T-helper 2 cell treated with Interferon-gamma antibody and Interleukin-4, amounts not matched to agents 5 μg/mL and 100 μg/mL, for 36 hours (primary cell): ENCODE results near the gene OSBPL6.
"Not testable (repeated sequence)": the region's sequence is repeated elsewhere in the genome, so short reads cannot be mapped to it uniquely, and the experiment has no call there.

Experiments
- DNase-seq: peaks from one replicate; pipeline ENCODE4 v3.0.0; 2021; ENCODE audit warnings: low spot score
- H3K27ac Mint-ChIP-seq: one replicate; pipeline ENCODE4 v1.8.0; 2021; ENCODE audit warnings: mild to moderate bottlenecking, mixed read lengths
- H3K27me3 Mint-ChIP-seq: one replicate; pipeline ENCODE4 v1.8.0; 2021; ENCODE audit warnings: low read depth, mixed read lengths
- H3K36me3 Mint-ChIP-seq: one replicate; pipeline ENCODE4 v1.8.0; 2021; ENCODE audit warnings: low read depth, mixed read lengths
- H3K4me1 Mint-ChIP-seq: one replicate; pipeline ENCODE4 v1.8.0; 2021; ENCODE audit warnings: low read depth, mixed read lengths
- H3K4me3 Mint-ChIP-seq: one replicate; pipeline ENCODE4 v1.8.0; 2022; ENCODE audit warnings: mild to moderate bottlenecking, moderate library complexity, mixed read lengths
- H3K9me3 Mint-ChIP-seq: one replicate; pipeline ENCODE4 v1.8.0; 2021; ENCODE audit warnings: mixed read lengths

Gene OSBPL6

GRCh38 chr2:178193823-178194599 lies at the start of gene OSBPL6:
Gene OSBPL6, plus strand, starts transcription at chr2:178194512. Its CDS starts 111,673 bp downstream, at chr2:178306185.
- Mint-ChIP-seq H3K36me3 (no peaks in the 10 kb centered on the region), H3K4me3 (peak within 1 kb of the TSS; percentile 76), H3K27me3 (peaks cover 59% of the 10 kb centered on the region), H3K9me3 (no peaks in the 10 kb centered on the region), H3K27ac (no peak within 1 kb of the TSS), H3K4me1 (peaks cover 17% of the 10 kb centered on the region)
- peak; percentile 82 for DNase-seq

DNA sequence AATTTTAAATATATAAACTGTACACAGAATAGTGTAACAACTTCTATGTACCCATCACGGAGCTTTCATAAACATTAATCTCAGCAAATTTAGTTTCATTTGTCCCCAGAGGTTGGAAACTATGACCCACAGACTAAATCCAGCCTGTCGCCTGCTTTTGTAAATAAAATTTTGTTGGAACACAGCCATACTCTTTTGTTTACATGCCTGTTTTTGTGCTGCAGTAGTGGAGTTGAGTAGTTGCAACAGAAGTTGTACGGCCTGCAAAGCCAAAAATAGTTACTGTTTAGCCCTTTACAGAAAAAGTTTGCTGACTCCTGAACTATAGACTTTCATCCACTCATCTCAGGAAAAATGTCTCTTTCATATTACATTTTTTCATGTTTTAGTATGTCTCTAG lies 42.3 kb upstream of the OSBPL6 start:
- Mint-ChIP-seq H3K4me3 (no peak overlapping the region), H3K36me3 (no peaks in the 10 kb centered on the region), H3K27ac (no peak overlapping the region), H3K4me1 (no peaks in the 10 kb centered on the region), H3K27me3 (peaks cover 8% of the 10 kb centered on the region), H3K9me3 (no peaks in the 10 kb centered on the region)
- DNase-seq = no peak

DNA sequence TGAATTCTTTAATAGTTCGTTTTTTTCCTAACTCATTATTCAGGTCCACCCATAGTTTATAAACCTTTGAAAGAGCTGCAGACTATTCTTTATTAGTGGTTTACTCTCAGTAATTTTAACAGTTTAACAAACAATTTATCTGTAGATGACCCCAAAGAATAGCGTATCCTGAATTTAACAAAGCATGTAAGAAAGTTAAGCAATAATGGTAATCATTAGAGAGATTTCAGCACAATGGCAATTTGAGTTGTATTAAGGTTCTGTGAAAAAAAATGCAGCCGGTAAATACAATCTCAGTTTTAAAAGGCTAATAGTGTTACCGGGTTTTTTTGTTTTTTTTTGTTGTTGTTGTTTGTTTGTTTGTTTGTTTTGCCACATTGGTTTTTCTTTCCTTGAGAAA lies 41.8 kb upstream of the OSBPL6 start:
- no peak for DNase-seq
- no peaks in the 10 kb centered on the region for H3K4me1 Mint-ChIP-seq
- H3K4me3 Mint-ChIP-seq = no peak overlapping the region
- H3K9me3 Mint-ChIP-seq = no peaks in the 10 kb centered on the region
- no peaks in the 10 kb centered on the region for H3K36me3 Mint-ChIP-seq
- peaks cover 8% of the 10 kb centered on the region for H3K27me3 Mint-ChIP-seq
- H3K27ac Mint-ChIP-seq = no peak overlapping the region

GRCh38 chr2:178152977-178153376 lies 41.3 kb upstream of the OSBPL6 start:
- Mint-ChIP-seq H3K36me3 (no peaks in the 10 kb centered on the region), H3K27me3 (peaks cover 5% of the 10 kb centered on the region), H3K27ac (no peak overlapping the region), H3K9me3 (no peaks in the 10 kb centered on the region), H3K4me3 (no peak overlapping the region), H3K4me1 (no peaks in the 10 kb centered on the region)
- DNase-seq = no peak

DNA sequence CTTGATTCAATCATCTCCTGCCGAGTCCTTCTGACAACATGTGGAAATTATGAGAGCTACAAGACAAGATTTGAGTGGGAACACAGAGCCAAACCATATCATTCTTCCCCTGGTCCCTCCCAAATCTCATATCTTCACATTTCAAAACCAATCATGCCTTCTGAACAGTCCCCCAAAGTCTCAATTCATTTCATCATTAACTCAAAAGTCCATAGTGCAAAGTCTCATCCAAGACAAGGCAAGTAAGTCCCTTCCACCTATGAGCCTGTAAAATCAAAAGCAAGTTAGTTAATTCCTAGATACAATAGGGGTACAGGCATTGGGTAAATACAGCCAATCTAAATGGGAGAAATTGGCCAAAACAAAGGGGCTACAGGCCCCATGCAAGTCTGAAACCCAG lies 40.4 kb upstream of the OSBPL6 start:
- H3K27ac Mint-ChIP-seq, H3K36me3 Mint-ChIP-seq, H3K4me3 Mint-ChIP-seq, H3K27me3 Mint-ChIP-seq, H3K9me3 Mint-ChIP-seq, DNase-seq, H3K4me1 Mint-ChIP-seq: not testable (repeated sequence)

DNA sequence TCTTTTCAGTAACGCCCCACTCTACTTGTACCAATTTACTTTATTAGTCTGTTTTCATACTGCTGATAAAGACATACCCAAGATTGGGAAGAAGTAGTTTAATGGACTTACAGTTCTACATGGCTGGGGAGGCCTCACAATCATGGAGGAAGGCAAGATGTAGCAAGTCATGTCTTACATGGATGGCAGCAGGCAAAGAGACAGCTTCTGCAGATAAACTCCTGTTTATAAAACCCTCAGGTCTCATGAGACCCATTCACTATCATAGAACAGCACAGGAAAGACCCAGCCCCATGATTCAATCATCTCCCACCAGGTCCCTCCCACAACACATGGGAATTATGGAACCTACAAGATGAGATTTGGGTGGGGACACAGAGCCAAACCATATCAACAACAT lies 38.8 kb upstream of the OSBPL6 start:
- no peaks in the 10 kb centered on the region for H3K36me3 Mint-ChIP-seq
- no peak overlapping the region for H3K4me3 Mint-ChIP-seq
- H3K4me1 Mint-ChIP-seq = no peaks in the 10 kb centered on the region
- H3K27ac Mint-ChIP-seq = no peak overlapping the region
- no peak for DNase-seq
- H3K9me3 Mint-ChIP-seq = no peaks in the 10 kb centered on the region
- H3K27me3 Mint-ChIP-seq = peaks cover 9% of the 10 kb centered on the region

GRCh38 chr2:178157574-178157973 lies 36.7 kb upstream of the OSBPL6 start:
- H3K9me3 Mint-ChIP-seq = no peaks in the 10 kb centered on the region
- no peaks in the 10 kb centered on the region for H3K36me3 Mint-ChIP-seq
- no peak for DNase-seq
- no peak overlapping the region for H3K27ac Mint-ChIP-seq
- H3K4me3 Mint-ChIP-seq = no peak overlapping the region
- no peaks in the 10 kb centered on the region for H3K4me1 Mint-ChIP-seq
- H3K27me3 Mint-ChIP-seq = peaks cover 14% of the 10 kb centered on the region

GRCh38 chr2:178159966-178160365 lies 34.3 kb upstream of the OSBPL6 start:
- no peaks in the 10 kb centered on the region for H3K4me1 Mint-ChIP-seq
- no peak for DNase-seq
- no peak overlapping the region for H3K4me3 Mint-ChIP-seq
- H3K9me3 Mint-ChIP-seq = no peaks in the 10 kb centered on the region
- H3K27me3 Mint-ChIP-seq = peaks cover 14% of the 10 kb centered on the region
- H3K27ac Mint-ChIP-seq = no peak overlapping the region
- no peaks in the 10 kb centered on the region for H3K36me3 Mint-ChIP-seq

DNA sequence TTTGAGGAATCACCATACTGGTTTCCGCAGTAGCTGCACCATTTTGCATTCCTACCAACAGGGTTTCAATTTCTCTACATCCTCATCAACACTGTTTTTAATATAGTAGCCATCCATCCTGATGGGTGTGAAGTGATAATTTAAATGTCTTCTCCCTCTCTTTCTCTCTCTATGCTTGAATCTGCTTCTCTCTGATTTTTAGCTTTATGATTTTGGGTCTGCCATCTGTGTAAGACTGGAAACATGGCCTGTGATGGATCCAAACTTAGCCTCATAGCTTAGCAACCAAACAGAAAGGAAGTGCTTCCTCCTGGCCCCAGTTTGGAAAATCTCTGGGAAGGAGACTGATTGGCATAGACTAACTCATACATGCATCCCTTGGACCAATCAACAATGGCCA lies 33.7 kb upstream of the OSBPL6 start:
- H3K4me3 Mint-ChIP-seq = no peak overlapping the region
- no peaks in the 10 kb centered on the region for H3K36me3 Mint-ChIP-seq
- DNase-seq = no peak
- no peaks in the 10 kb centered on the region for H3K4me1 Mint-ChIP-seq
- H3K27me3 Mint-ChIP-seq = peaks cover 10% of the 10 kb centered on the region
- H3K27ac Mint-ChIP-seq = no peak overlapping the region
- no peaks in the 10 kb centered on the region for H3K9me3 Mint-ChIP-seq

DNA sequence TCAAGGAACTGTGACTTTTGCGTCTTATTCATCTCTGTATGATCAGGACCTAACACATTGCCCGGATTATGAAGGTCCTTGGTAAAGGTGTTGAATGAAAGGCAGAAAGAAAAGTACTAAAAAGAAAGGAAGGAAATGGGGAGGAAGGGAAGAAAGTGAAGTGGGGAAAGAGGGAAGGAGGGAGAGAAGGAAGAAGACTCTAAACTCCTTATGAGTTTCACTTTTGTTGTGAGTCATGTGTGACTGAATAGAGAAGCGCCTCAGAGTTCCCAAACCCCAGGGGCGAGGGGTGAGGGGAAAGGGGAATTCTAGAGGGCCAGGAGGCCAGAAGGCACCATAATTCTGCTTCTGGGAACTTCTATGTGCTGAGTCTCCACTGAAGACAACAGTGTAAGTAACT lies 30.9 kb upstream of the OSBPL6 start:
- no peaks in the 10 kb centered on the region for H3K36me3 Mint-ChIP-seq
- H3K4me3 Mint-ChIP-seq = no peak overlapping the region
- peaks cover 10% of the 10 kb centered on the region for H3K27me3 Mint-ChIP-seq
- no peaks in the 10 kb centered on the region for H3K4me1 Mint-ChIP-seq
- H3K9me3 Mint-ChIP-seq = no peaks in the 10 kb centered on the region
- H3K27ac Mint-ChIP-seq = no peak overlapping the region
- no peak for DNase-seq

GRCh38 chr2:178163911-178164310 lies 30.4 kb upstream of the OSBPL6 start:
- no peaks in the 10 kb centered on the region for H3K36me3 Mint-ChIP-seq
- H3K27me3 Mint-ChIP-seq = peaks cover 10% of the 10 kb centered on the region
- H3K4me3 Mint-ChIP-seq = no peak overlapping the region
- H3K4me1 Mint-ChIP-seq = no peaks in the 10 kb centered on the region
- no peak overlapping the region for H3K27ac Mint-ChIP-seq
- no peak for DNase-seq
- no peaks in the 10 kb centered on the region for H3K9me3 Mint-ChIP-seq

GRCh38 chr2:178173657-178174056 lies 20.7 kb upstream of the OSBPL6 start:
- Mint-ChIP-seq H3K4me1 (no peaks in the 10 kb centered on the region), H3K27ac (no peak overlapping the region)

DNA sequence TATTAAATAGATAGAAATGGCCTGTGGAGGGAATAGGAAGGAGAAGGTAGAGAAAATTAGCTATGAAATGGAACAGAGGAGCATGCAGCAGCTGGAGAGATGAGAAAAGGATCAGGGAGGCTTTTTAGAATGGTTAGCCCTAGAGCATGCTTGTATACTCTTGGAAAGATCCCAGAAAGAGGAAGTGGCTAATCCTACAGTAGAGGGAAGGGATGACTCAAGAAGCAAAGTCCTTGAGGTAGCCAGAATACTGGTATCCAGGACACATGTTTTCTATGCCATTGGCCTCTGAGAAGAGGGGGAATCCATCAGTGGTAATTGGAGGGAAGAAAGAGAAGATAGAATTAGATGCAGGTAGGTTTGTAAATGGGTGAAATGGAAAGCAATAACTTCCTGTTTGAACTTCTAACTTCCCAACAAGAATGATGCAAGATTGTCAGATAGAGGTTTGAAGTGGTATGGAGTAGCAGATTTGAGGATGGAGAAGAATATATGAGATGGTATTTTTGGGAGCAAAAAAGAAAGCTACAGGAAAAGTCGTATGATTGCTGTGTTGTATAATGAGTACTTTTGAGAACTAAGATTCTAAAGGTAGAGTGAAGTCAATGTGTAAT lies 17.1 kb upstream of the OSBPL6 start:
- Mint-ChIP-seq H3K4me1 (no peaks in the 10 kb centered on the region), H3K4me3 (no peak overlapping the region), H3K27ac (no peak overlapping the region), H3K9me3 (no peaks in the 10 kb centered on the region), H3K27me3 (peaks cover 15% of the 10 kb centered on the region), H3K36me3 (no peaks in the 10 kb centered on the region)
- DNase-seq = no peak

More at GRCh38 chr2:178173657-178174056, 20.7 kb upstream of the OSBPL6 start:
- H3K9me3 Mint-ChIP-seq = no peaks in the 10 kb centered on the region
- H3K27me3 Mint-ChIP-seq = peaks cover 15% of the 10 kb centered on the region
- DNase-seq = no peak
- no peak overlapping the region for H3K4me3 Mint-ChIP-seq
- no peaks in the 10 kb centered on the region for H3K36me3 Mint-ChIP-seq

DNA sequence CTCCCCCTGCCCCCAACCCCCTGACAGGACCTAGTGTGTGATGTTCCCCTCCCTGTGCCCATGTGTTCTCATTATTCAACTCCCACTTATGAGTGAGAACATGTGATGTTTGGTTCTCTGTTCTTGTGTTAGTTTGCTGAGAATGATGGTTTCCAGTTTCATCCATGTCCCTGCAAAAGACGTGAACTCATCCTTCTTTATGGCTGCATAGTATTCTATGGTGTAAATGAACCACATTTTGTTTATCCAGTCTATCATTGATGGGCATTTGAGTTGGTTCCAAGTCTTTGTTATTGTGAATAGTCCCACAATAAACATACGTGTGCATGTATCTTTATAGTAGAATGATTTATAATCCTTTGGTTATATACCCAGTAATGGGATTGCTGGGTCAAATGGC lies 13.7 kb upstream of the OSBPL6 start:
- H3K36me3 Mint-ChIP-seq, H3K9me3 Mint-ChIP-seq, H3K4me1 Mint-ChIP-seq, H3K27ac Mint-ChIP-seq, H3K4me3 Mint-ChIP-seq, DNase-seq: not testable (repeated sequence)
- peaks cover 18% of the 10 kb centered on the region for H3K27me3 Mint-ChIP-seq

GRCh38 chr2:178187861-178188260 lies 6.5 kb upstream of the OSBPL6 start:
- Mint-ChIP-seq H3K27ac (no peak overlapping the region), H3K4me1 (peaks cover 4% of the 10 kb centered on the region), H3K36me3 (no peaks in the 10 kb centered on the region), H3K9me3 (no peaks in the 10 kb centered on the region), H3K27me3 (peaks cover 42% of the 10 kb centered on the region), H3K4me3 (no peak overlapping the region)
- DNase-seq = no peak
